Fibroblast of skin of left quadriceps (primary cell): Measurements from ENCODE around the gene FOXRED2.
"Not testable (repeated sequence)": the region's sequence is repeated elsewhere in the genome, so short reads cannot be mapped to it uniquely, and the experiment has no call there.

Source experiments
- DNase-seq, 2 experiments: peaks; one replicate each; pipeline ENCODE4 v3.0.0-alpha.2; 2013; ENCODE audit warnings: low read depth in 2 of 2

Gene FOXRED2

DNA sequence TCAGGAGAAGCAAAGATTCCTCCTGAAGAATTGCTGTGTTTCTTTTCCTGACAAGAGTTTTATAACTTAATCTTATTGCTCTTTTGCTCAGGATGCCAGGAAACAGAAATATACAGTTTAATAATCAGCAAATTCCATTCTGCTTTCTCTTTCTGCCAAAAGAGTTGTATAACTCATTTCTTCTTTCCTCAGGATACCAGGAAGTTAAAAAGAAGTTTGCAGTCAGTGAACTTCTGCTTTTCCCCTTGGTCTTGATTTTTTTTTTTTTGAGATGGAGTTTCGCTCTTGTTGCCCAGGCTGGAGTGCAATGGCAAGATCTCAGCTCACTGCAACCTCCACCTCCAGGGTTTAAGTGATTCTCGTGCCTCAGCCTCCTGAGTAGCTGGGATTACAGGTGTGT lies 13.1 kb upstream of the FOXRED2 start:
- DNase-seq: not testable (repeated sequence)

DNA sequence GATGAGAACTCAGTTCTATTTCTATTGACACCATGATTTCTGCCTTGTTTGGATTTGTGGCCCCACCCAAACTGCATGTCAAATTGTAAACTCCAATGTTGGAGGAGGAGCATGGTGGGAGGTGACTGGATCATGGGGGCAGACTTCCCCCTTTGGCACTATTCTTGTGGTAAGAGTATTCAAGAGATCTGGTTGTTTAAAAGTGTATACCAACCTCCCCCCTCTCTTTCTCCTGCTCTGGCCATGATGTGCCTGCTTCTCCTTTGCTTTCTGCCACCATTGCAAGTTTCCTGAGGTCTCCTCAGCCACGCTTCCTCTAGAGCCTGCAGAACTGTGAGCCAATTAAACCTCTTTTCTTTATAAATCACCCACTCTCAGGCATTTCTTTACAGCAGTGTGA lies 7.9 kb upstream of the FOXRED2 start:
- no peak for DNase-seq

DNA sequence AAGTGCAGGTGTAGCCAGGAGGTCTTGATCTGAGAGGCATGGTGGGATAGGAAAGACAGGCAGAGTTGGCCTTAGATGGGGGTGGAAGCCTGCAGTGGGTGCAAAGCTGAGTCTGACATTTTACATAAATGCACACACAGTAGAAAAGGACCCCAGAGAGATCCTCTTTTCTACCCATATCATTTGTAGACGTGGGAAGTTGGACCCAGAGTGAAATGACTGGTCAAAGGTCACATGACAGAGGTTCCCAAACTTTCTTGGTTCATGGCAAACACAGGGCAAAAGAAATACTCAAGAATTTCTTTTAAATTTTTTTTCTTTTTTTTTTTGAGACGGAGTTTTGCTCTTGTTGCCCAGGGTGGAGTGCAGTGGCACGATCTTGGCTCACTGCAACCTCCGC lies 6.2 kb upstream of the FOXRED2 start:
- DNase-seq: no peak

DNA sequence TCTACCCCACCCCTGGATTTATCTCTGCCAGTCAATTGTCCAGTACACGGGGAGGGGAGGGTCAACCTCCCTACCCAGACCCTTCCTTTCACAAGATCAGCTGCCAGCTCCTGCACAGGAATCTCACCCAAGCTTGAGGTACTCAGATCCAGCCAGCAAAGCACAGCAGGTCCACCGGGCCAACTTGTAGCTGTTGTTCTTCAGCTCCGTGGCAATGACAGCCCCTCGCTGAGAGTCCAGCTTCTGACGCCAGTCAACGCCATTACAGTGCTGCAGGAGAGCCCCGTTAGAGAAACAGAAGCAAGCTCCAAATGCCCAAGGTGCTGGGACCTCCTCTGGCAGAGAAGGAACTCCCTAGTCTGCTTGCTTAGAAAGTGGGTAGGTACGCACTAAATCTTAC lies 5.5 kb upstream of the FOXRED2 start:
- no peak for DNase-seq

DNA sequence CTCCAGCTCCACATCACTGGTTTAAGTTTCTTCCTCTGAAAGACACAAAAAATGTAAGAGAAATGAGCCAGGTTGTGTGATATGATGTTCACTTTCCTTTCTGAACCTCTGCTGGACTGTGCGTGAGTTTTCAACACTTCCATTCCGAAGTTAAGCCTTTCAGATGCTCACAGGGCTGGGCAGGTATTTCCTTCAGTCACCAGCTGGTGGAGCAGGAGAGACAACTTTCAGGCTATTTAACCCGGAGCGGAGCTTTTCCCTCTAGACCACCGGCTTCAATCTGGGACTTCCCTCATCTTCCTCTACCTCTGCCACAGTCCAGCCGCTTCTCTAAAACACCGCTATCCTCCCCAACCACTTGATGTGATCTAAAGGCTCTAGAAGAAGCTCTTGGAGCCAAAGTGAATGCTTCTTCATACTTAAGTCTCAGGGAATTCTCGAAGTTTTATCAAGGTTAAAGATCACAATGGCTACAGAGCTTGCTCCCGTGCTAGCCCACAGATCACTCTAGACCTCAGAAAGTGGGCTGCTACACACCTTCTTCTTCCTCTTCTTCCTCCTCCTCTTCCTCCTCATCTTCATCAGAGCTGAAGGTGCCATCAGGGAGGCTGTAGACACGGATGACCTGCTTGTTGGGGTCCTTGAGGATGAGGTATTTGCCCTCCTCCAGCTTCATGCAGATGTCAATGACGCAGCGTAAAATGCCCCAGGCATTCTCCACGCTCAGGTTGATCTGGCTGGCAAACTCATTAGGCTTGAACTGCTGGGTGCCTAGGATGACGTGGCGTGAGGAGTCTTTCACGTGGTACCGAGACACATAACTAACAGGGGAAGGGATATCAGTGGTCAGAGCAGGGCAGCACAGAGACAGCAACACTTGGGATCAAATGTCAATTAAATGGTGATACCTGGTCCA lies 4.4 kb upstream of the FOXRED2 start:
- DNase-seq: peak in 1 of 2 experiments; percentile 16

DNA sequence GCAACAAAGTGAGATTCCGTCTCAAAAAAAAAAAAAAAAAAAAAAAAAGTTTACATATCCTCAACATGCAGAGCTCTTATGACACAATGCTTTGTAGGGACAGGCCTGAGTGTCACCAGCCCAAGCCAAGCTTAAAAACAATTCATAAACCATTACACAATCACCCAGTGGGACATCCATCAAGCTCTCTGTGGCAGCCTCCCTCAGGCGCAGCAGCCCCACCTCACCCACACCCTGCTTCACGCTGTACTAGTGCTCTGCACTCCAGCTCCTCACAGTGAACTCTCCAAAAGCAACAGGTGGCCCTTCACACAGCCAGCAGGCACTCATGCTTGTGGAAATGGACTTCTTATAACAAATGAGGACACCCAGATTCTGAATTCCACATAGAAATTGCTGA lies 3.5 kb upstream of the FOXRED2 start:
- DNase-seq: no peak

DNA sequence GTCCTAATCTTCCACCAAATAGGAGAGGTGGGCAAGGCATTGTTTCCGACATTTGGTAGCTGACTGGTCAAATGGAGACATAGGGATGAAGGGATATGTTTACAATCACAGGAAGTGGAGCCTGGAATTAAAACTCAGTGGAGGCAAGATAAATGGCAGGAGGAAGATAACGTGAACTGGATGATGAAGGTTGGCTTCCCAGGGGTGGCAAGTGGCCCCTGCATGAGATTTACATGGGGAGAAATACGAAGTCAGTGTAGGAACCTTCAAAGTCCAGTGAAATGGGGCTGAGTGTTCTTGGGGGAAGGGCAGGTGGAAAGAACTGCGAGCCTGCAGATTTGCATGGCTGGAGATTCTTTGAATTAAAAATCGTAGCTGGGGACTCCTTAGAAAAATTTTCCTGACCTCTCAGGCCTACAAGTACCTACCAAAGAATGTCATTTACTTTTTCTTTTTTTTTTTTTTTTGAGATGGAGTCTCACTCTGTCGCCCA lies 724 bp upstream of the FOXRED2 start:
- DNase-seq: no peak

DNA sequence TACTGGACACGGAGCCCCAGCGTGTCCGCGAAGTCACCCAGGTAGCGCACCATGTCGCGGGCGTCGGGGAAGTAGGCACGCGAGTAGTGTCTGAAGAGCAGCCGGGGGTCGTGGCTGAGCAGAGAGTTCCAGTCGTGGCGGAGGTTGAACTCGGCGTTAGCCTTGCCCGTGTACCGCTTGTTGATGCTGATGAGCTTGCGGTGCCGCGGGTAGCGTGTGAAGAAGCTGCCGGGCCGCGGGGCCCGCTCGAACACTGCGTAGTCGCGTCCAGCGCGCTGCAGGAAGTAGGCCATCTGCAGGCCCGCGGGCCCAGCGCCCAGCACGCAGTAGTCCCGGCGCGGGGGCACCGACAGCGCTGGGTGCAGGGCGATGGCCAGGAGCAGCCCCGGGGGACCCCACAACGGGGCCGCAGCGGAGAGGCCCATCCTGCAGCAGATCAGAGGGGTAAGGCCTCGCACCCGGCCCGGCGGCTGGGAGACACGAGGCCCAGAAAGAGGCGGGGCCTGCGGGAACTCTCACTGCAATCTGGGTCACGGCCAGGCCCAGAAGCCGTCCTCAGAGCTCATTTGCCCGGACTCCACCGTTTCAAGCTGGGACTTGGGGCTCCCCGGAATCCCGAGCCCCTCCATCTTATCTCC lies 723 bp downstream of the FOXRED2 start:
- DNase-seq: no peak

DNA sequence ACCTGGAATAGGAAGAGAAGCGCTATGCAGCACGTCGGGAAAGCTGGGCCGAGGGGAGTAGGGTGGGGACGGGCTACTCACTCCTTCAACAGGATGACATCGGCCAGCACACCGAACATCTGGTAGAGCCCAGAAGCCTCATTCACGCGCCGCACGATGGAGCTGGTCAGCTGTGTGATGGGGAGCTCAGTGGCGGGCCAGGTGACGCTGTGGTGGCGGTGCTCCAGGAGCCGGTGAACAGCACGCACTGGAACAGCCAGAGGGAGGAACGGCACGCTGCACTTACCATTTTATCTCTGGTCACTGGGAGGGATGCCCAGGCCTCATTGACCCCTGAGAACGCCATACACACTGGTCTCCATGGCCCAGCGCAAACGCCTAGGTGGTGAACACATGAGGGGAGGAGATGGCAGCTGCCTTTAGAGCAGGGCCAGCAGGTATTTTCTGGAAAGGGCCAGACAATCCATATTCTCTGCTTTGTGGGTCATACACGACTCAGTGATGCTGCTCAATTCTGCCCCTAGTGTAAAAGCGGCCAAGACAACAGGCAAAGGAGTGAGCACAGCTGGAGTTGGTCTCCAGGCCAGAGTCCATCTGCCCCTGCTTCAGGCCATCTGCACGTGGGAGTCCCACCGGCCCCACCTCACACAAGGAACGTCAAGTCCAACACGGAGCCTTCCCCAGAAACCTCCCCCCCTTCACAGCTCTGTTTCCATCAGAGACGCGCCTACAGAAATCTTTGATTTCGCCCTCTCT lies 8.8 kb downstream of the FOXRED2 start:
- no peak for DNase-seq

DNA sequence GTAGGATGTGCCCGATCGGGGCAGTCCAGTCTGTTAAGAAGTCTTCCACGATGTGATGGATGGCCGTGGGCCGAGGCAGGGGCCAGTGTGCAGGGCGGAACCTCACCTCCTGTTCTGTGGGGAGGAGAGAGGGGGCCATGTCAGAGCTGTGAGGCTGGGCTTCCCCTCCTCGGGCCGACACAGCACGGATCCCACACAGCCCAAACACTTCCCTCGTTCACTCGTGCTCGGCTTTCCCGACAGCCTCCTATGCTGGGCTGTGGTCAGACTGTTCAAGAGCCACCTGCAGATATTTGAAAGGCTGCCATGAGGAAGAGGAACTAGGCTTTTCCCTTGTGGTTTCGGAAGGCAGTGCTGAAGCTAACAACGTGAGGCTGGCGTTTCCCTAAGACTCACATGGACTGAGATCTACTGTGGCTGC lies 13.1 kb downstream of the FOXRED2 start:
- DNase-seq: no peak

DNA sequence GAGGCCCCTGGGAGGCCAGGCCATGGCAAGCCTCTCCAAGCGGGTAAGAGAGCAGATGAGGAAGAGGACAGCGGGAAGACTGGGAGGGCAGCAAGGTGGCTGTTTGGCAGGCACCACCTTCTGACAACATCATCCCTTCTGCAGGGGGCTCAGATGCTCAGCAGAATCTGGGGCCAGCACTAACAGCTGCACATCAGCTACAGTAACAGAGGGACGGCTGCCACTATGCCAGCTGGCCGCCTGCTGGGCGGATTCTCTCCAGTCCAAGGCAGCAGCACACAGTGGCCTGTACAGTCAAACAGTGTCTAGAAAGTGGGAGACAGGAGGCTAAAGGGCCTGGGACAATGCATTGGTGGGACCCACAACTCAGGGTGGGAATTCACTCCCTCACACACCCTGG lies 14.7 kb downstream of the FOXRED2 start:
- no peak for DNase-seq

DNA sequence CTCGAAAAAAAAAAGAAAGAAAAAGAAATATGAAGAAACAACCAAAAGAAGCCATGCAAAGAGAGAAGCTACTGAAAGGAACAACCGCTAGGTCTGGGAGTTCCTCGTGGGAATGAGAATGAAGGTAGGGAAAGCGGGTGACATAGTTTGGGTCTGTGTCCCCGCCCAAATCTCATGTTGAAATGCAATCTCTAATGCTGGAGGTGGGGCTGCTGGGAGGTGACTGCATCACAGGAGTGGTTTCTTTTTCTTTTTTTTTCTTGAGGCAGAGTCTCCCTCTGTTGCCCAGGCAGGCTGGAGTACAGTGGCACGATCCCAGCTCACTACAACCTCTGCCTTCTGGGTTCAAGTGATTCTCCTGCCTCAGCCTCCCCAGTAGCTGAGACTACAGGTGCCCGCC lies 15.7 kb downstream of the FOXRED2 start:
- DNase-seq: no peak

DNA sequence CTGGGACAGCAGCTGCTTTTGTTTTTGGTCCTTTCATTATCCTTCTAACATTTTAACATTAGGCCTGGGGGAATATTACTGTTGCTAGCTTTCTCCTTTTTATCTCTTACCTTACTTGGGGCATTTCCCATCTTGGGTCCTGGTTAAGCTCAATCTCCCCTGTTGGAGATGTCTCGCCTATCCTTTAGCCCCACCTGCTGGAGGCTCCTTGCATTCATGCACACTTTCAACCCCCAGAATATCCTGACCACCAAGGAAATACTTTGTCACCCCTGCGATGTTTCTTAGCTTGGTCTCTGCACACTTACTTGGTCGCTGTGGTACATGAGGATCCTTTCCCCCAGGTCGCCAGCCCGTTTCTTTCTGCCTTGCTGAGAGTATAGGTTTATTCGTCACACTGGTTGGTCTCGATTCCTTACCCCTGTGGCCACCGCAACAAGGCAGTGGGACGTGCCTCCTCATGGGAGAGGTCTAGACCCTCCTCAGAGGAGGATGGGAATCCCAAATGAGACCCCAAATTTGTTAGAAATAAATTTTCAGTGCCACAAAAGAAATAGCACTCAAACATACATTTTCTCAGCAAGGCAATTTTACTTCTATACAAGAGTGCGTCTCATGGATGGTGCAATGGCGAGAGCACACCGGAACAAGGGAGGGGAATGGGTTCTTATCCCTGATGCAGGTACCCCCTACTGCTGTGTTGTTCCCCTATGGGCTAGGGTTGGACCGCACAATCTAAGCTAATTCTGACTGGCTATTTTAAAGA lies 20.0 kb downstream of the FOXRED2 start:
- DNase-seq: no peak

DNA sequence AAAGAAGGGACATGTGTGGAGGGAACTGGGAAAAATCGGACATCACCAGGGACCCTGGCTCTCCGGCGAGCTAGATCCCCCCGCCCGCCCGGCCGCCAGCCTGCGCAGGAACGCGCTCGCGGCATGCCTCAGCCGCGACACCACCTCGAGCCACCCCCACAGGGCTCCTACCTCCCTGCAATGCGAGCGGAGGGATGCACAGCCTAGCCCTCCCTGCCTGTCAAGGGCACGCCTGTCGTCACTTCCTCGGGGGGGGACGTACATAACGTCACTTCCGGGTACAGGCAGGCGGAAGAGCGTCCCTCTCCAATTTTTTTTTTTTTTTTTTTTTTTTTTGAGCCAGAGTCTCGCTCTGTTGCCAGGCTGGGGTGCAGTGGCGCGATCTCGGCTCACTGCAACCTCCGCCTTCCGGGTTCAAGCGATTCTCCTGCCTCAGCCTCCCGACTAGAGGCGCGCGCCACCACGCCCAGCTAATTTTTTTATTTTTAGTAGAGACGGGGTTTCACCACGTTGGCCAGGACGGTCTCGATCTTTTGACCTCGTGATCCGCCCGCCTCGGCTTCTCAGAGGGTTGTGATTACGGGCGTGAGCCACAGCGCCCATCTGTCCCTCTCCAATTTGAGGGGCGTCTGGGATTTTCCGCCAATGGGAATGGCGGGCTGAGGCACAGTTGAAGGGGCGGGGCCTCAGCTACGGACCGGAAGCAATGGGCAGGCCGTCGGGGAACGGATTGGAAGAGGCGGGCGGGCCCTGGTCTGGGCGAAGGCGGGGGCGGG lies 25.3 kb downstream of the FOXRED2 start, which contains the start of gene TXN2:
Gene TXN2 (minus strand): TSS at position 248 of the 776 bp plus-strand sequence. CDS start 803 bp downstream, outside the sequence.
- peak; percentile 94 to 95 for DNase-seq

DNA sequence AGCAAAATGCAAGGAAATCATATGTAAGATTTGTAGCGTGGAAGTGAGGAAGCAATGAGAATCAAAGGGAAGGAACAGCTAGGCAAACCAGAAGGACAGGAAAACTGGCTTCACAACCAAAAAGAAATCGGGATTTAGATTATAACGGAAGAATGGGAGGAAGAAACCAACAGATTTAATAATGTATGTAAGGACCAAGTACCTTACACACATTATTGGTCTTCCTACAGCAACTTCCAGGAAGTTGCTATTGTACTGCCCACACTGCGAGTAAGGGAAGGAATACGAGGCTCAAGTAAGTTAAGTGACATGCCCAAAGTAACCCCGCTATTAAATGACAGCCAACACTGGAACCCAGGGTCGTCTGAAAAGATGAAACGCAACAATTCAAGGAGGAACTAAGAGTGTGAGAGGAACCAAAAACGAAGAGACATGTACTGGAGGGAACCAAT lies 25.9 kb downstream of the FOXRED2 start:
- no peak for DNase-seq

DNA sequence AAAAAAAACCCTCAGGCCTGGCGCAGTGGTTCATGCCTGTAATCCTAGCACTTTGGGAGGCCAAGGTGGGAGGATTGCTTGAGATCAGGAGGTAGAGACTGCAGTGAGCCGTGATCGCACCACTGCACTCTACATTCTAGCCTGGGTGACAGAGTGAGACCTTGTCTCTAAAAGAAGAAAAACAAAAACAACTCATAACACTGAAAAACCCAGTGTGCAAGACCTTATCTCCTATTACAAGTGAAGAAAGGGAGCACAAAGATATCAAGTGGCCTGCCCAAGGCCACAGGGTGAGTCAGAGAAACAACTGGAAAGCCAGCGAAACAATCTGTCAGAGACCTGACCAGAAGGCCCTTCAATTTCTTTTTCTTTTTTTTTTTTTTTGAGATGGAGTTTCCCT lies 27.9 kb downstream of the FOXRED2 start:
- DNase-seq: no peak

DNA sequence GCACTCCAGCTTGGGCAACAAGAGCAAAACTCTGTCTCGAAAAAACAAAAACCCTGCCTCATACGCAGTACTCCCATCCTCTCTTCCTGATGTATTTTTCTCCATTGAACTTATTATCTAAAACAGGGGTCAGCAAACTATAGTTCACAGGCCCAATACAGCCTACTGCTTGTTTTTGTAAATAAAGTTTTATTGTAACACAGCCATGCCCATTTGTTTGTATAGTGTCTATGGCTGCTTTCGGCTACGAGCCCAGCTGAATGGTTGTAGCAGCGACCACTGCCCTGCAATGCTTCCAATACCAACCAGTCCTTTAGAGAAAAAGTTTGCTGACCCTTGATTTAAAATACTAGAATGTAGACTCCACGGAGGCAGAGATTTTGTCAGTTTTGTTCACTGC lies 31.5 kb downstream of the FOXRED2 start:
- DNase-seq: no peak

DNA sequence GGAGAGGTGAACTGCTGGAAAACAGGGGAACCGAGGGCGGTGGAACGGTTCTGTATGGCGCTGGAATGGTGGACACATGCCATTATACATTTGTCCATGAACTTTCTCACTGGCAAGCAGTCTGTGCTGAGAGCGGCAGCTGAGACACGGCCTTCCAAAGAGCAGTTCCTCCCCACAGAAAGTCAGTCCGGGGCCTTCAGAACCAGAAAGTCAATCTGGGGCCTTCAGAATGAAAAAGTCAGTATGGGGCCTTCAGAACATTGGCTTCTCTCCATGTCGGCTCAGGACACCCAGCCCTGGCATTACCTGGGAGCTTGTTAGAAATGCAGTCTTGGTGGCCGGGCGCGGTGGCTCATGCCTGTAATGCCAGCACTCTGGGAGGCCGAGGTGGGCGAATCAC lies 34.2 kb downstream of the FOXRED2 start:
- DNase-seq: no peak

DNA sequence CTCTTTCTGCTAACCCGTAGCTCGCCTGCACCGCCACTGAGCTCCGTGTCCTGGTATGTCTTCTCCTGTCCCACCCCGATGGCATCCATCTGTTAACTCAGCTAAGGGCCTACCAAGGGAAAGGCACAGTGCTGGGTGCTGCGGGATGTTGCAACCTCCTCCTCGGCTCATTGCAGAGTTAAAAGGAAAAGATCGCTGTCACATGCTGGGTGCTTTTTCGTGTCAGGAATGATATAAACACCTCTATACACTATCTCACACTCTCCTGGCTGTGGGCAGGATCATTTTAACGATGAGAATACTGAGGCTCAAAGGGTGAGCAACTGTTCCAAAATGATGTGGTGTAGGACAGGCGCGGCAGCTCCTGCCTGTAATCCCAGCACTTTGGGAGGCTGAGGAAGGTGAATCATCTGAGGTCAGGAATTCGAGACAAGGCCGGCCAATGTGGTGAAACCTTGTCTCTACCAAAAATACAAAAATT lies 35.5 kb downstream of the FOXRED2 start:
- no peak for DNase-seq

DNA sequence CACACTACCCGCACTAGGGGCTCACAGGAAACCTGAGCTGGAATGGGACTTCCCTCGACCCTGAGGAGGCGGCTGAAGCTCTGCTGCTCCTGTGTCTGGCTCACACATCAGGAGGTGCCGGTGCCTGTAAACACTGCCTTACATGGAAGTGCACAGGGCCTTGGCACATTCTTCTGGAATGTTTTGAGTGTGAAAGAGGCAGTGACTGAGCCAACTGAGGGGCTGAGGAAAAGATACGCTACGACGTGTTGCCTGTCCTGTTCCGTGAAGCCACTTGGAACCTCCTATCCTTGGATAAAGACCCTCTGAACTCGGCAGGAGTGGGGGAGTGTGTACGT lies 35.9 kb downstream of the FOXRED2 start:
- no peak for DNase-seq
